NOMO-1 treated with dmso at 0.1 percent for 144 hours (cell line): Measurements from ENCODE around the gene DEPDC7.
"Not testable (repeated sequence)": the region's sequence is repeated elsewhere in the genome, so short reads cannot be mapped to it uniquely, and the experiment has no call there.

Experiments
- DNase-seq: peaks from one replicate; lab custom pipeline; 2025; ENCODE audit not compliant: unreplicated experiment; lab: John Stamatoyannopoulos, UW

The DEPDC7 gene

GRCh38 chr11:33015621-33016551 is at the start of gene DEPDC7:
TSS of gene DEPDC7 (plus strand) at chr11:33015878. CDS start at chr11:33015956, 78 bp downstream.
- peak; percentile 34 for DNase-seq

- no peak for DNase-seq
Observed at GRCh38 chr11:32968541-32968940, 47.1 kb upstream of the DEPDC7 start.

DNA sequence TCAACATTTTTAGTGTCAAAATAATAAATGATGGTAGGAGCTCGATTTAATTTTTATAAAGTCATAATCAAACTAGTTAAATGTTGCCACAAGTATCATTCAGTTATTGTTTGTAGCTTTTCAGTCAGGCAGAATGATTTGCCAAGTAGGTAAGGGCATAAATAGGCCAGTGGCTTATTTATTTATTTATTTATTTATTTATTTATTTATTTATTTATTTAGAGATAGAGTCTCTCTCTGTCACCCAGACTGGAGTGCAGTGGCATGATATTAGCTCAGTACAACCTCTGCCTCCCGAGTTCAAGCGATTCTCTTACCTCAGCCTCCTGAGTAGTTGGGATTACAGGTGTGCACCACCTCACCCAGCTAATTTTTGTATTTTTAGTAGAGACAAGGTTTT is 43.4 kb upstream of the DEPDC7 start:
- DNase-seq = not testable (repeated sequence)

- DNase-seq = no peak
Observed at GRCh38 chr11:32972781-32973180, 42.9 kb upstream of the DEPDC7 start.

DNA sequence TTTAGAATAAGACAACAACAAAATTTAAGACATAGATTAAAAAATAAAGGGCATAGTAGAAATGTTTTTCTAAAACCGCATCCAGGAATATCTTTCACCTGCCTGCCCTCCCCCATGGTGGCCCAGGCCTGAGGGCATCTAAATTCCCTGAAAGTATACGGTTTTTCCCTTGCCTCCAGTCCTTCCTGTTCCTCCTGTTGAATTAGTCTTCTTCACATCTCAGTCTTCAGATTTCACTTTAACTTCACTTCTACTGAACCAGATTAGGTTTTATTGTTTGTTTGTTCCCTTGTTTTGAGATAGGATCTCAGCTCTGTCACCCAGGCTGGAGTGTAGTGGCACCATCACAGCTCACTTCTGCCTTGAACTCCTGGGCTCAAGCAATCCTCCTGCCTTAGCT is 33.1 kb upstream of the DEPDC7 start:
- DNase-seq = no peak

DNA sequence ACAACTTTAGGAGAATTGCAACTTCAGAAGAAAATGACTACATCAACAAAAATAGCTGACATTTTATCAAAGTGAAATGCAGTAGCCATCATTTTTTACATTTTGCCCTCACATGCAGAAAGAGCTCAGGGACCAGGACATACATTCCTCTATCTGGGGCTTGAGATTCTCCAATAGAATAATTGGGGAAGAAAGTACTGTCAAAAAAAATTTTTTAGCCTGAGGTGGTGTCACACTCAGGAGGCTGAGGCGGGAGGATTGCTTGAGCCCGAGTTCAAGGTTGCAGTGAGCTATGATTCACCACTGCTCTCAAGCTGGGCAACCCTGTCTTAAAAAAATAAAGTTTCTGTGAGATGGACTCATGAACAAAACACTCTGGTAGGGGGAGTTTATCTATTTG is 32.2 kb upstream of the DEPDC7 start:
- DNase-seq = no peak

- DNase-seq = no peak
Observed at GRCh38 chr11:32985600-32985999, 30.1 kb upstream of the DEPDC7 start.

DNA sequence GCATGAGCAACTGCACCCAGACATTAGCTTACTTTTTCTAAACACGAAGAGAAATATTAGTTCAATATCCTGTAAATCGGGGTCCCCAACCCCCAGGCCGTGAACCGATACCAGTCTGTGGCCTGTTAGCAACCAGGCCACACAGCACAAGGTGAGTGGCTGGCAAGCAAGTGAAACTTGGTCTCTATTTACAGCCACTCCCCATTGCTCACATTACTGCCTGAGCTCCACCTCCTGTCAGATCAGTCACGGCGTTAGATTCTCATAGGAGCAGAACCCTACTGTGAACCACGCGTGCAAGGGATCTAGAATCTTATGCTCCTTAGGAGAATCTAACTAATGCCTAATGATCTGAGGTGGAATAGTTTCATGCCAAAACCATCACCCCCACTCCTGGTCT is 27.8 kb upstream of the DEPDC7 start:
- DNase-seq = no peak

- DNase-seq = no peak
Observed at GRCh38 chr11:32990481-32990880, 25.2 kb upstream of the DEPDC7 start.

GRCh38 chr11:32991427-32991826 is 24.3 kb upstream of the DEPDC7 start:
- no peak for DNase-seq

DNA sequence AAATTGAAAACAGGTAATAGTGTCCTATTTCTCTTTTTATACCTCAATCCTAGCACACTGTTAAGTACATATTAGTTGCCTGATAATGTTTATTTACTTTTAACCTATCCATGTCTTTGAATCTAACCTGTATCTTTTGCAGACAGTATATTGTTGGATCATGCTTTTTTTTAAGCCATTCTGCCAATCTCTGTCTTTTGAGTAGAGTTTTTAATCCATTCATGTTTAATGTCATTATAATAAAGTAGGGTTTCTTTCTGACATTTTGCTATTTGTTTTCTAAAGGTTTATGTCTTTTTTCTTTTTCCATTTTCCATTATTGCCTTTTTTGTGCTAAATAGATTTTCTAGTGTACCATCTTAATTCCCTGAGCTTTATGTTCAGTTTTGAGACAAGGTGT is 23.8 kb upstream of the DEPDC7 start:
- DNase-seq = no peak

DNA sequence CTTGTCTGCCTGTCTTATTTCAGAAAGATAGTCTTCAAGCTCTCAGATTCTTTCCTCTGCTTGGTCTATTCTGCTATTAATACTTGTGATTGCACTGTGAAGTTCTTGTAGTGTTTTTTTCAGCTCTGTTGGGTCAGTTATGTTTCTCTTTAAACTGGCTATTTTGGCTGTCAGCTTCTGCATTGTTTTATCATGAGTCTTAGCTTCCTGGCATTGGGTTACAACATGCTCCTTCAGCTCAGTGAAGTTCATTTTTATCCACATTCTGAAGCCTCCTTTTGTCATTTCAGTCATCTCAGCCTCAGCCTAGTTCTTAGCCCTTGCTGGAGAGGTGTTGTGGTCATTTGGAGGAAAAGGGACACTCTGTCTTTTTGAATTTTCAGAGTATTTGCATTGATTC is 15.5 kb upstream of the DEPDC7 start:
- DNase-seq = no peak

DNA sequence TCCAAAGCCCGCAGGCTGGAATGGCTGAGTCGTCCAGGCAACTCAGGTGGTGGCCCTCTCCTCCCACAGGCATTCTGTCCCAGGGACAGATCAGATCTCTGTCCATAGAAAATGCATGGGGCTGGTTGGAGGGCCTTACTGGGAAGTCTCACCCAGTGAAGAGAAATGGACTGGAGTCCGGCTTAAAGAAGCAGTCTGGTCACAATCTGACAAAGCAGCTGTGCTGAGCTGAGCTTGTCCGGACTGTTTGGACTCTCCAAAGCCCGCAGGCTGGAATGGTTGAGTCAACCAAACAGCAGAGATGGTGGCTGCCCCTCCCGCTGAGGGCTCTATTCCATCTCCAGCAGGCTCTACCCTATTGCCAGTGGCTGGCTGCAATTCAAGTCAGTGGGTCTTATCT is 14.4 kb upstream of the DEPDC7 start:
- DNase-seq = no peak

- no peak for DNase-seq
Observed at GRCh38 chr11:33001751-33002542, 13.7 kb upstream of the DEPDC7 start.

DNA sequence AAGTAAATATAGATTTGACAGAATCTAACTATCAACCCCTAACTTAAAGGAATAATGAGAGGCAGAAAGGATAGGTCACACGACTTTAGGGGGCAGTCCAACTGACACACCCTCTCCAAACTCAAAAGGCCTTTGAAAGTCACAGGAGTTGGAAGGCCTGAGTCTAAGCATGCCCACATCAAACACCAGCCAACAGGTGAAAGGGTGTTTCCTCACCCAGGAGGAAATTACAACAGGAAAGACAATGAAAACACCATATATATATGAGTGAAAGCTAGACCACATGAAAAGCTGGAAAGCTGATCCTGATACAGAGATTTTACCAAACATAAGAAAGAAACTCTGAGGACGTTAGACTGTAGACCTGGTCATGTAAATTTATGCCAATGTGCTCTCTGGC is 10.5 kb upstream of the DEPDC7 start:
- no peak for DNase-seq

DNA sequence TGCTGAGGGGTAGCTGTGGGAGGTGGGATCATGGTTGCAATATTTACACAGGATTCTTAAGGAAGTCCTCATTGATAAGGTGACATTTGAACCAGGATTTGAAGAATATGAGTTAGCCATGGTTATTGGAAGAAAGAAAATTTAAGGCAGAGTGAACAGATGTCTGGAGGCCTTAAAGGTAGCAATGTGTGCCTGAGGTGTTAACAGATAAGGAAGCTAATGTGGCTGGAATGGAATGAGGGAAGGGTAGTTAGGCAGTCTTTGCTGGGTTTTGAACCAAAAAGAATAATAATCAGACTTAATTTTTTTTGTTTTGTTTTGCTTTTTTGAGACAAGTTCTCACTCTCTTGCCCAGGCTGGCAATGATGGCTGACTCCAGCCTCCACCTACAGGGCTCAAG is 9.7 kb upstream of the DEPDC7 start:
- DNase-seq = no peak

DNA sequence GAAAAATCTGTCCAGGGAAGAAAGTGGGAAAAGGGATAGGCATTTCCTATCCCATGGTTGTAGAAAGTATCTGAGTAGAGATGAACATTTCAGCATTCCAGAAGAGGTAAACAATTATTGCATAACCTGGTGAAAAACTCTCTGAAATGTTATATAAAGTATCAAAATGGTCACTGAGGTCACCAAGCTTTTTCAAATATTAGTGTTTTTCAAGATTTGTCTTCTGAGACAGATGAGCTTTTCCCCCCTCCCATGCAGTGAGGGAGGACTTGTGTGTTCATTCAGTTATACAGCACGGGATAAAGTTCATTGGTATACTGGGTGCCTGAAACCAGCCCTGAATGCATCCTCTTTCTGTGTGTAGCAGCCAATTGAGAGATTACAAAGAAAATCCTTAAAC is 1.9 kb upstream of the DEPDC7 start:
- no peak for DNase-seq

GRCh38 chr11:33016654-33017053 is 976 bp downstream of the DEPDC7 start:
- DNase-seq = no peak

- no peak for DNase-seq
Observed at GRCh38 chr11:33017478-33017877, 1.8 kb downstream of the DEPDC7 start.

GRCh38 chr11:33017965-33018364 is 2.3 kb downstream of the DEPDC7 start:
- DNase-seq = no peak

GRCh38 chr11:33018840-33019239 is 3.2 kb downstream of the DEPDC7 start:
- DNase-seq = no peak

DNA sequence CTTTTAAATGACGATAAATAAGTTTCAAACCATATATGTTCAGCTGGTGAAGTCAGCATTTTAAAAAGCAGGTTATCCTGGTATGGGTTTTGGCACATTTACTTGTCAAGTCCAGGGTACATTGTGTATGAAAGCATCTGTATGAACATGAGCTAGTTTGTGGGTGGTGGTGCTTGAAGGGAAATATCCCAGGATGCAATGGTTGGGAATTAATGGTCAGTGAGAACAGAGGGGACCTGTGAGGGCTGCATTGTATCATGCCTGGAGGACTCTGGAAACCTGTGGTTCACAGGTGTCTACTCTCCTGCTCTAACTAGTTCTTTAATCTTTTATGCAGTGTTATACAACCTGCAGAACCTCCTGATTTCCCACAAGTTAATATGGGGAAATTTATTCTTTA is 5.8 kb downstream of the DEPDC7 start:
- no peak for DNase-seq
